GM23338 (cell line): Measurements from ENCODE around the gene CENPP. TPM values are rescaled to one million over a fixed set of nuclear protein-coding genes. Genes with fewer than 3 reads are reported as not detected.

Experiments used
- ATAC-seq: fragments of 200-7000 bp; cut with Tn5 transposase; 3 replicates; pipeline ENCODE4 v1.9.1; 2020
- DNase-seq: peaks from one replicate; pipeline ENCODE4 v3.0.0-alpha.2; 2015; ENCODE audit warnings: low spot score
- H2AFZ ChIP-seq: fragments of 200-600 bp; sonication (generic); 2 replicates; pipeline ENCODE4 v1.8.0; 2016; ENCODE audit warnings: antibody characterized with exemption, mild to moderate bottlenecking, moderate library complexity
- H3F3A ChIP-seq: fragments of 200-600 bp; sonication (generic); replicated peaks from 2 replicates; pipeline ENCODE4 v1.8.0; 2017; ENCODE audit warnings: antibody characterized with exemption, mixed run types, low read depth
- H3K27ac ChIP-seq: fragments of 200-600 bp; sonication (generic); 2 replicates; pipeline ENCODE4 v1.6.1; 2016; ENCODE audit warnings: low read depth
- H3K27me3 ChIP-seq: fragments of 200-600 bp; sonication (generic); 2 replicates; pipeline ENCODE4 v1.8.0; 2016; ENCODE audit warnings: mild to moderate bottlenecking, mixed run types, moderate library complexity; ENCODE audit not compliant: insufficient read depth
- H3K36me3 ChIP-seq: fragments of 200-600 bp; sonication (generic); 2 replicates; pipeline ENCODE4 v1.8.0; 2016; ENCODE audit warnings: mild to moderate bottlenecking; ENCODE audit not compliant: insufficient read depth
- H3K4me1 ChIP-seq: fragments of 200-600 bp; sonication (generic); 2 replicates; pipeline ENCODE4 v1.8.0; 2016; ENCODE audit warnings: mild to moderate bottlenecking, moderate library complexity; ENCODE audit not compliant: insufficient read depth
- H3K4me2 ChIP-seq: fragments of 200-600 bp; sonication (generic); 2 replicates; pipeline ENCODE4 v1.7.1; 2017; ENCODE audit warnings: mixed run types
- H3K4me3 ChIP-seq: fragments of 200-600 bp; sonication (generic); 2 replicates; pipeline ENCODE4 v1.6.1; 2016; ENCODE audit warnings: mixed run types
- H3K79me2 ChIP-seq: fragments of 200-600 bp; sonication (generic); replicated peaks from 2 replicates; pipeline ENCODE4 v1.8.0; 2017; ENCODE audit warnings: mild to moderate bottlenecking; ENCODE audit not compliant: insufficient read depth
- H3K9me2 ChIP-seq: fragments of 200-600 bp; sonication (generic); 2 replicates; pipeline ENCODE4 v1.8.0; 2017; ENCODE audit not compliant: insufficient read depth
- H4K20me1 ChIP-seq: fragments of 200-600 bp; sonication (generic); replicated peaks from 2 replicates; pipeline ENCODE4 v1.8.0; 2017; ENCODE audit warnings: mild to moderate bottlenecking; ENCODE audit not compliant: insufficient read depth
- H3K27ac Mint-ChIP-seq: 2 replicates; pipeline ENCODE4 v1.8.0; 2020; ENCODE audit warnings: inconsistent platforms, mild to moderate bottlenecking, moderate library complexity, mixed read lengths
- H3K27me3 Mint-ChIP-seq: 3 replicates; pipeline ENCODE4 v1.8.0; 2022; ENCODE audit warnings: low read depth, mild to moderate bottlenecking, moderate library complexity, mixed read lengths, inconsistent platforms; ENCODE audit not compliant: insufficient read depth, poor library complexity
- H3K36me3 Mint-ChIP-seq: 3 replicates; pipeline ENCODE4 v1.8.0; 2021; ENCODE audit warnings: low read depth, mild to moderate bottlenecking, inconsistent platforms, moderate library complexity, mixed read lengths
- H3K4me1 Mint-ChIP-seq: 3 replicates; pipeline ENCODE4 v1.8.0; 2020; ENCODE audit warnings: mild to moderate bottlenecking, inconsistent platforms, mixed read lengths
- H3K4me3 Mint-ChIP-seq: 3 replicates; pipeline ENCODE4 v1.8.0; 2021; ENCODE audit warnings: moderate library complexity, mild to moderate bottlenecking, inconsistent platforms, mixed read lengths
- H3K9me3 Mint-ChIP-seq: 3 replicates; pipeline ENCODE4 v1.8.0; 2020; ENCODE audit warnings: moderate library complexity, mild to moderate bottlenecking, inconsistent platforms, mixed read lengths
- CREB1 ChIP-seq: fragments of 250-450 bp; sonication (Bioruptor Pico); IDR thresholded peaks from 2 replicates; pipeline ENCODE4 v1.5.0; 2020; ENCODE audit warnings: low read depth, mild to moderate bottlenecking, moderate library complexity
- EZH2 ChIP-seq: fragments of 200-600 bp; sonication (generic); IDR thresholded peaks from one replicate; pipeline ENCODE4 v1.8.0; 2017; ENCODE audit warnings: antibody characterized with exemption, mild to moderate bottlenecking, low read depth; ENCODE audit not compliant: unreplicated experiment
- EZH2phosphoT487 ChIP-seq: fragments of 200-600 bp; sonication (generic); IDR thresholded peaks from one replicate; pipeline ENCODE4 v1.8.1; 2018; ENCODE audit warnings: antibody characterized with exemption; ENCODE audit not compliant: unreplicated experiment
- JUNB ChIP-seq: IDR thresholded peaks from one replicate; pipeline ENCODE4 v1.6.1; 2016; ENCODE audit warnings: antibody characterized with exemption; ENCODE audit not compliant: unreplicated experiment
- NANOG ChIP-seq: IDR thresholded peaks from 2 replicates; pipeline ENCODE4 v1.6.1; 2016; ENCODE audit warnings: antibody characterized with exemption, borderline replicate concordance
- POLR2AphosphoS5 ChIP-seq: IDR thresholded peaks from 2 replicates; pipeline ENCODE4 v1.6.1; 2016; ENCODE audit warnings: antibody characterized with exemption, low read depth
- STAT1 ChIP-seq: IDR thresholded peaks from one replicate; pipeline ENCODE4 v1.6.1; 2016; ENCODE audit warnings: antibody characterized with exemption; ENCODE audit not compliant: unreplicated experiment
- ZNF114 ChIP-seq: fragments of 250-450 bp; sonication (Bioruptor Pico); IDR thresholded peaks from 2 replicates; pipeline ENCODE4 v1.5.0; 2020; ENCODE audit warnings: mild to moderate bottlenecking, moderate library complexity
- ZNF331 ChIP-seq: fragments of 250-450 bp; sonication (Bioruptor Pico); IDR thresholded peaks from 2 replicates; pipeline ENCODE4 v1.5.0; 2020; ENCODE audit warnings: low read depth, mild to moderate bottlenecking, moderate library complexity
- polyA plus RNA-seq: library from polyadenylated mRNA; unstranded; fragments of >200 nt; fragmentation: Nextera tagmentation; extraction: Ambion mirVana; gene quantifications from 2 replicates; pipeline ENCODE4 v1.2.1, GENCODE V29; 2016
- total RNA-seq: library from RNA; depleted of rRNA; stranded (reverse); fragments of >200 nt; shearing (Covaris generic); gene quantifications from 2 replicates; pipeline ENCODE4 v1.2.3, GENCODE V29; 2014
- TF ChIP-seq, protein P1 (sequence below), 2 experiments: fragments of 200-600 bp in 1 of 2; sonication (generic) in 1 of 2; conservative IDR thresholded peaks; 2 replicates each; pipeline versions ENCODE4 v1.5.1 to v1.6.1; 2016 to 2017; ENCODE audit warnings: antibody characterized with exemption in 2 of 2, low read depth in 2 of 2, mild to moderate bottlenecking in 2 of 2, moderate library complexity in 1 of 2
- TF ChIP-seq, protein P2 (sequence below): fragments of 250-450 bp; sonication (Bioruptor Pico); IDR thresholded peaks from 2 replicates; pipeline ENCODE4 v1.5.0; 2020; ENCODE audit warnings: mild to moderate bottlenecking, moderate library complexity
- TF ChIP-seq, protein P3 (sequence below): IDR thresholded peaks from one replicate; pipeline ENCODE4 v1.6.1; 2018; ENCODE audit warnings: antibody characterized with exemption; ENCODE audit not compliant: unreplicated experiment
- TF ChIP-seq, protein P4 (sequence below): IDR thresholded peaks from 2 replicates; pipeline ENCODE4 v1.6.1; 2016; ENCODE audit warnings: antibody characterized with exemption

CENPP gene
- total and polyA plus RNA-seq, 2 experiments from 2014 or later: 11.0 to 12.6 TPM

DNA sequence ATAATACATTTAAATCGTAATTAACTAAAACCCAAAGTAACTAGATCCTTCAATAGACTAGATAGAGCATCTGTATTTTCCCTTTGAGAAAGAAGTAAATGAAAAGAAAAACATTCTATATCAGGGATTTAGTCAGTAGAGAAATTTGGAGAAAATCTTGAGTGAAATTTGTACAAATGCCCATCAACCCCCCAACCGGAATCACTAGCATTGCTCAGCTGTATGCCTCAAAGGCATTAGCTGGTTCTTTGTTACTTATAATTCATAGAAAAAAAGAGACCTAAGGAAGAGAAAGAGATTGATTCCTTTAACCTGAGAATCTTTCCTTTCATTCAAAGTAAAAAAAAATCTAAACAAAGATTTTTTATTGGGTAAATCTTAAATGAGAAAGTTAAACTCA is 97.9 kb downstream of the CENPP start:
- no peak overlapping the region for H2AFZ ChIP-seq

More for the DNA sequence above, 97.9 kb downstream of the CENPP start:
- no peak overlapping the region for H3K4me3 Mint-ChIP-seq
- H3F3A ChIP-seq: no peaks in the 10 kb centered on the region
- no peaks in the 10 kb centered on the region for H3K9me2 ChIP-seq
- ATAC-seq (no peak), DNase-seq (no peak)
- no peaks in the 10 kb centered on the region for H4K20me1 ChIP-seq
- no peaks in the 10 kb centered on the region for H3K9me3 Mint-ChIP-seq
- no peak overlapping the region for H3K27ac ChIP-seq
- peaks cover 7% of the 10 kb centered on the region; the same call in 2 of the 3 replicates for H3K4me1 Mint-ChIP-seq
- no peaks in the 10 kb centered on the region for H3K36me3 ChIP-seq
- no peaks in the 10 kb centered on the region for H3K36me3 Mint-ChIP-seq
- no peaks in the 10 kb centered on the region for H3K4me1 ChIP-seq
- no peak for TF ChIP-seq POLR2AphosphoS5
- TF ChIP-seq ZNF114 (CRISPR knock-in tag): no peak
- TF ChIP-seq JUNB: no peak
- TF ChIP-seq, protein P1, sequence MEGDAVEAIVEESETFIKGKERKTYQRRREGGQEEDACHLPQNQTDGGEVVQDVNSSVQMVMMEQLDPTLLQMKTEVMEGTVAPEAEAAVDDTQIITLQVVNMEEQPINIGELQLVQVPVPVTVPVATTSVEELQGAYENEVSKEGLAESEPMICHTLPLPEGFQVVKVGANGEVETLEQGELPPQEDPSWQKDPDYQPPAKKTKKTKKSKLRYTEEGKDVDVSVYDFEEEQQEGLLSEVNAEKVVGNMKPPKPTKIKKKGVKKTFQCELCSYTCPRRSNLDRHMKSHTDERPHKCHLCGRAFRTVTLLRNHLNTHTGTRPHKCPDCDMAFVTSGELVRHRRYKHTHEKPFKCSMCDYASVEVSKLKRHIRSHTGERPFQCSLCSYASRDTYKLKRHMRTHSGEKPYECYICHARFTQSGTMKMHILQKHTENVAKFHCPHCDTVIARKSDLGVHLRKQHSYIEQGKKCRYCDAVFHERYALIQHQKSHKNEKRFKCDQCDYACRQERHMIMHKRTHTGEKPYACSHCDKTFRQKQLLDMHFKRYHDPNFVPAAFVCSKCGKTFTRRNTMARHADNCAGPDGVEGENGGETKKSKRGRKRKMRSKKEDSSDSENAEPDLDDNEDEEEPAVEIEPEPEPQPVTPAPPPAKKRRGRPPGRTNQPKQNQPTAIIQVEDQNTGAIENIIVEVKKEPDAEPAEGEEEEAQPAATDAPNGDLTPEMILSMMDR (conservative IDR thresholded peaks at IDR 0.05; ENCODE audit: low read depth in 2 of 2): no peak
- no peak for TF ChIP-seq NANOG
- no peak for TF ChIP-seq CREB1 (CRISPR knock-in tag)
- no peak for TF ChIP-seq EZH2
- TF ChIP-seq, protein P2, sequence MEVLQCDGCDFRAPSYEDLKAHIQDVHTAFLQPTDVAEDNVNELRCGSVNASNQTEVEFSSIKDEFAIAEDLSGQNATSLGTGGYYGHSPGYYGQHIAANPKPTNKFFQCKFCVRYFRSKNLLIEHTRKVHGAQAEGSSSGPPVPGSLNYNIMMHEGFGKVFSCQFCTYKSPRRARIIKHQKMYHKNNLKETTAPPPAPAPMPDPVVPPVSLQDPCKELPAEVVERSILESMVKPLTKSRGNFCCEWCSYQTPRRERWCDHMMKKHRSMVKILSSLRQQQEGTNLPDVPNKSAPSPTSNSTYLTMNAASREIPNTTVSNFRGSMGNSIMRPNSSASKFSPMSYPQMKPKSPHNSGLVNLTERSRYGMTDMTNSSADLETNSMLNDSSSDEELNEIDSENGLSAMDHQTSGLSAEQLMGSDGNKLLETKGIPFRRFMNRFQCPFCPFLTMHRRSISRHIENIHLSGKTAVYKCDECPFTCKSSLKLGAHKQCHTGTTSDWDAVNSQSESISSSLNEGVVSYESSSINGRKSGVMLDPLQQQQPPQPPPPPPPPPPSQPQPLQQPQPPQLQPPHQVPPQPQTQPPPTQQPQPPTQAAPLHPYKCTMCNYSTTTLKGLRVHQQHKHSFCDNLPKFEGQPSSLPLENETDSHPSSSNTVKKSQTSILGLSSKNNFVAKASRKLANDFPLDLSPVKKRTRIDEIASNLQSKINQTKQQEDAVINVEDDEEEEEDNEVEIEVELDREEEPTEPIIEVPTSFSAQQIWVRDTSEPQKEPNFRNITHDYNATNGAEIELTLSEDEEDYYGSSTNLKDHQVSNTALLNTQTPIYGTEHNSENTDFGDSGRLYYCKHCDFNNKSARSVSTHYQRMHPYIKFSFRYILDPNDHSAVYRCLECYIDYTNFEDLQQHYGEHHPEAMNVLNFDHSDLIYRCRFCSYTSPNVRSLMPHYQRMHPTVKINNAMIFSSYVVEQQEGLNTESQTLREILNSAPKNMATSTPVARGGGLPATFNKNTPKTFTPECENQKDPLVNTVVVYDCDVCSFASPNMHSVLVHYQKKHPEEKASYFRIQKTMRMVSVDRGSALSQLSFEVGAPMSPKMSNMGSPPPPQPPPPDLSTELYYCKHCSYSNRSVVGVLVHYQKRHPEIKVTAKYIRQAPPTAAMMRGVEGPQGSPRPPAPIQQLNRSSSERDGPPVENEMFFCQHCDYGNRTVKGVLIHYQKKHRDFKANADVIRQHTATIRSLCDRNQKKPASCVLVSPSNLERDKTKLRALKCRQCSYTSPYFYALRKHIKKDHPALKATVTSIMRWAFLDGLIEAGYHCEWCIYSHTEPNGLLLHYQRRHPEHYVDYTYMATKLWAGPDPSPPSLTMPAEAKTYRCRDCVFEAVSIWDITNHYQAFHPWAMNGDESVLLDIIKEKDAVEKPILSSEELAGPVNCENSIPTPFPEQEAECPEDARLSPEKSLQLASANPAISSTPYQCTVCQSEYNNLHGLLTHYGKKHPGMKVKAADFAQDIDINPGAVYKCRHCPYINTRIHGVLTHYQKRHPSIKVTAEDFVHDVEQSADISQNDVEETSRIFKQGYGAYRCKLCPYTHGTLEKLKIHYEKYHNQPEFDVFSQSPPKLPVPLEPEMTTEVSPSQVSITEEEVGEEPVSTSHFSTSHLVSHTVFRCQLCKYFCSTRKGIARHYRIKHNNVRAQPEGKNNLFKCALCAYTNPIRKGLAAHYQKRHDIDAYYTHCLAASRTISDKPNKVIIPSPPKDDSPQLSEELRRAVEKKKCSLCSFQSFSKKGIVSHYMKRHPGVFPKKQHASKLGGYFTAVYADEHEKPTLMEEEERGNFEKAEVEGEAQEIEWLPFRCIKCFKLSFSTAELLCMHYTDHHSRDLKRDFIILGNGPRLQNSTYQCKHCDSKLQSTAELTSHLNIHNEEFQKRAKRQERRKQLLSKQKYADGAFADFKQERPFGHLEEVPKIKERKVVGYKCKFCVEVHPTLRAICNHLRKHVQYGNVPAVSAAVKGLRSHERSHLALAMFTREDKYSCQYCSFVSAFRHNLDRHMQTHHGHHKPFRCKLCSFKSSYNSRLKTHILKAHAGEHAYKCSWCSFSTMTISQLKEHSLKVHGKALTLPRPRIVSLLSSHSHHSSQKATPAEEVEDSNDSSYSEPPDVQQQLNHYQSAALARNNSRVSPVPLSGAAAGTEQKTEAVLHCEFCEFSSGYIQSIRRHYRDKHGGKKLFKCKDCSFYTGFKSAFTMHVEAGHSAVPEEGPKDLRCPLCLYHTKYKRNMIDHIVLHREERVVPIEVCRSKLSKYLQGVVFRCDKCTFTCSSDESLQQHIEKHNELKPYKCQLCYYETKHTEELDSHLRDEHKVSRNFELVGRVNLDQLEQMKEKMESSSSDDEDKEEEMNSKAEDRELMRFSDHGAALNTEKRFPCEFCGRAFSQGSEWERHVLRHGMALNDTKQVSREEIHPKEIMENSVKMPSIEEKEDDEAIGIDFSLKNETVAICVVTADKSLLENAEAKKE: no peak
- TF ChIP-seq EZH2phosphoT487: no peak
- TF ChIP-seq, protein P3, sequence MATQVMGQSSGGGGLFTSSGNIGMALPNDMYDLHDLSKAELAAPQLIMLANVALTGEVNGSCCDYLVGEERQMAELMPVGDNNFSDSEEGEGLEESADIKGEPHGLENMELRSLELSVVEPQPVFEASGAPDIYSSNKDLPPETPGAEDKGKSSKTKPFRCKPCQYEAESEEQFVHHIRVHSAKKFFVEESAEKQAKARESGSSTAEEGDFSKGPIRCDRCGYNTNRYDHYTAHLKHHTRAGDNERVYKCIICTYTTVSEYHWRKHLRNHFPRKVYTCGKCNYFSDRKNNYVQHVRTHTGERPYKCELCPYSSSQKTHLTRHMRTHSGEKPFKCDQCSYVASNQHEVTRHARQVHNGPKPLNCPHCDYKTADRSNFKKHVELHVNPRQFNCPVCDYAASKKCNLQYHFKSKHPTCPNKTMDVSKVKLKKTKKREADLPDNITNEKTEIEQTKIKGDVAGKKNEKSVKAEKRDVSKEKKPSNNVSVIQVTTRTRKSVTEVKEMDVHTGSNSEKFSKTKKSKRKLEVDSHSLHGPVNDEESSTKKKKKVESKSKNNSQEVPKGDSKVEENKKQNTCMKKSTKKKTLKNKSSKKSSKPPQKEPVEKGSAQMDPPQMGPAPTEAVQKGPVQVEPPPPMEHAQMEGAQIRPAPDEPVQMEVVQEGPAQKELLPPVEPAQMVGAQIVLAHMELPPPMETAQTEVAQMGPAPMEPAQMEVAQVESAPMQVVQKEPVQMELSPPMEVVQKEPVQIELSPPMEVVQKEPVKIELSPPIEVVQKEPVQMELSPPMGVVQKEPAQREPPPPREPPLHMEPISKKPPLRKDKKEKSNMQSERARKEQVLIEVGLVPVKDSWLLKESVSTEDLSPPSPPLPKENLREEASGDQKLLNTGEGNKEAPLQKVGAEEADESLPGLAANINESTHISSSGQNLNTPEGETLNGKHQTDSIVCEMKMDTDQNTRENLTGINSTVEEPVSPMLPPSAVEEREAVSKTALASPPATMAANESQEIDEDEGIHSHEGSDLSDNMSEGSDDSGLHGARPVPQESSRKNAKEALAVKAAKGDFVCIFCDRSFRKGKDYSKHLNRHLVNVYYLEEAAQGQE: no peak
- no peak for TF ChIP-seq ZNF331 (CRISPR knock-in tag)
- TF ChIP-seq, protein P4, sequence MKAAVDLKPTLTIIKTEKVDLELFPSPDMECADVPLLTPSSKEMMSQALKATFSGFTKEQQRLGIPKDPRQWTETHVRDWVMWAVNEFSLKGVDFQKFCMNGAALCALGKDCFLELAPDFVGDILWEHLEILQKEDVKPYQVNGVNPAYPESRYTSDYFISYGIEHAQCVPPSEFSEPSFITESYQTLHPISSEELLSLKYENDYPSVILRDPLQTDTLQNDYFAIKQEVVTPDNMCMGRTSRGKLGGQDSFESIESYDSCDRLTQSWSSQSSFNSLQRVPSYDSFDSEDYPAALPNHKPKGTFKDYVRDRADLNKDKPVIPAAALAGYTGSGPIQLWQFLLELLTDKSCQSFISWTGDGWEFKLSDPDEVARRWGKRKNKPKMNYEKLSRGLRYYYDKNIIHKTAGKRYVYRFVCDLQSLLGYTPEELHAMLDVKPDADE: no peak
- TF ChIP-seq STAT1: no peak
- H3K27me3 Mint-ChIP-seq: no peaks in the 10 kb centered on the region
- no peaks in the 10 kb centered on the region for H3K79me2 ChIP-seq
- no peak overlapping the region for H3K4me3 ChIP-seq
- no peak overlapping the region for H3K4me2 ChIP-seq
- H3K27ac Mint-ChIP-seq: no peak overlapping the region
- no peaks in the 10 kb centered on the region for H3K27me3 ChIP-seq
